Neural cell (in vitro differentiated cells): ENCODE measurements around the gene STAT4. TPM values are rescaled to one million over a fixed set of nuclear protein-coding genes. Genes with fewer than 3 reads are reported as not detected.

Experiments
- H2AFZ ChIP-seq: fragments of 200-600, 300-800 bp; sonication (generic), shearing (Covaris generic); 2 replicates; pipeline ENCODE4 v1.6.0; 2014; ENCODE audit warnings: low read depth, mild to moderate bottlenecking, antibody characterized with exemption, low read length, moderate library complexity
- H3F3A ChIP-seq: fragments of 200-600 bp; shearing (Covaris generic); 2 replicates; pipeline ENCODE4 v1.6.1; 2016; ENCODE audit warnings: mild to moderate bottlenecking, moderate library complexity, mixed read lengths, antibody characterized with exemption, low read length; ENCODE audit not compliant: insufficient read depth, poor library complexity, severe bottlenecking
- H3K27ac ChIP-seq: fragments of 200-600, 300-800 bp; sonication (generic), shearing (Covaris generic); 2 replicates; pipeline ENCODE4 v1.5.1; 2014; ENCODE audit warnings: mild to moderate bottlenecking, low read length, moderate library complexity
- H3K27me3 ChIP-seq: fragments of 300-800, 200-600 bp; sonication (generic), shearing (Covaris generic); 2 replicates; pipeline ENCODE4 v1.6.0; 2014; ENCODE audit warnings: mild to moderate bottlenecking, low read depth, low read length, moderate library complexity; ENCODE audit not compliant: insufficient read depth
- H3K36me3 ChIP-seq: fragments of 300-800, 200-600 bp; sonication (generic), shearing (Covaris generic); 2 replicates; pipeline ENCODE4 v1.5.1; 2014; ENCODE audit warnings: mild to moderate bottlenecking, antibody characterized with exemption, low read length, moderate library complexity; ENCODE audit not compliant: insufficient read depth
- H3K4me2 ChIP-seq: fragments of 300-800, 200-600 bp; sonication (generic), shearing (Covaris generic); 2 replicates; pipeline ENCODE4 v1.6.0; 2014; ENCODE audit warnings: mild to moderate bottlenecking, low read length
- H3K4me3 ChIP-seq: fragments of 300-800, 200-600 bp; sonication (generic), shearing (Covaris generic); 2 replicates; pipeline ENCODE4 v1.5.1; 2014; ENCODE audit warnings: mild to moderate bottlenecking, low read length, moderate library complexity
- H3K79me2 ChIP-seq: fragments of 200-600 bp; shearing (Covaris generic); replicated peaks from 2 replicates; pipeline ENCODE4 v1.6.0; 2014; ENCODE audit warnings: mild to moderate bottlenecking, low read length, moderate library complexity; ENCODE audit not compliant: insufficient read depth
- H3K9ac ChIP-seq: fragments of 300-800, 200-600 bp; sonication (generic), shearing (Covaris generic); 2 replicates; pipeline ENCODE4 v1.6.1; 2016; ENCODE audit warnings: mild to moderate bottlenecking, low read length, mixed read lengths
- H3K9me2 ChIP-seq: fragments of 200-600 bp; shearing (Covaris generic); 2 replicates; pipeline ENCODE4 v1.6.1; 2016; ENCODE audit warnings: mild to moderate bottlenecking, low read length, mixed read lengths; ENCODE audit not compliant: insufficient read depth
- H3K9me3 ChIP-seq: fragments of 200-600, 300-800 bp; sonication (generic), shearing (Covaris generic); 2 replicates; pipeline ENCODE4 v1.6.1; 2016; ENCODE audit warnings: mild to moderate bottlenecking, mixed run types, low read length, moderate library complexity, mixed read lengths
- H4K20me1 ChIP-seq: fragments of 200-600 bp; shearing (Covaris generic); 2 replicates; pipeline ENCODE4 v1.6.1; 2016; ENCODE audit warnings: mild to moderate bottlenecking, mixed run types; ENCODE audit not compliant: insufficient read depth
- CTCF ChIP-seq: fragments of 450-650 bp; IDR thresholded peaks from 2 replicates; pipeline ENCODE4 v1.5.1; 2014; ENCODE audit warnings: antibody characterized with exemption, mild to moderate bottlenecking, moderate library complexity; ENCODE audit not compliant: poor library complexity, severe bottlenecking
- EP300 ChIP-seq: fragments of 450-650 bp; conservative IDR thresholded peaks from 2 replicates; pipeline ENCODE4 v1.6.1; 2014; ENCODE audit warnings: antibody characterized with exemption, mild to moderate bottlenecking, moderate library complexity; ENCODE audit not compliant: poor library complexity, severe bottlenecking
- EZH2 ChIP-seq: fragments of 200-600, 300-800 bp; shearing (Covaris generic), sonication (generic); IDR thresholded peaks from 2 replicates; pipeline ENCODE4 v1.6.1; 2014; ENCODE audit warnings: antibody characterized with exemption, low read length, borderline replicate concordance, mild to moderate bottlenecking; ENCODE audit not compliant: insufficient read depth, poor library complexity, severe bottlenecking
- MXI1 ChIP-seq: fragments of 450-650 bp; conservative IDR thresholded peaks from 2 replicates; pipeline ENCODE4 v1.6.1; 2014; ENCODE audit warnings: antibody characterized with exemption, mild to moderate bottlenecking; ENCODE audit not compliant: poor library complexity, severe bottlenecking
- POLR2AphosphoS5 ChIP-seq: IDR thresholded peaks from 2 replicates; pipeline ENCODE4 v1.6.1; 2012
- RAD21 ChIP-seq: fragments of 450-650 bp; conservative IDR thresholded peaks from 2 replicates; pipeline ENCODE4 v1.6.1; 2014; ENCODE audit warnings: antibody characterized with exemption, mild to moderate bottlenecking, moderate library complexity
- SMC3 ChIP-seq: fragments of 450-650 bp; conservative IDR thresholded peaks from 2 replicates; pipeline ENCODE4 v1.6.1; 2014; ENCODE audit warnings: antibody characterized with exemption, mild to moderate bottlenecking, moderate library complexity; ENCODE audit not compliant: poor library complexity
- TAF1 ChIP-seq: IDR thresholded peaks from 2 replicates; pipeline ENCODE4 v1.6.1; 2012; ENCODE audit warnings: low read depth
- polyA plus RNA-seq: library from polyadenylated mRNA; depleted of rRNA; stranded (reverse); fragments of >200 nt; gene quantifications from 2 replicates; pipeline ENCODE4 v1.2.3, GENCODE V29; 2014
- TF ChIP-seq, protein P1 (sequence below): IDR thresholded peaks from 2 replicates; pipeline ENCODE4 v1.6.1; 2012; ENCODE audit warnings: borderline replicate concordance

The STAT4 gene
- polyA plus RNA-seq, 1 donor from 2014 or later = 3.7 TPM

DNA sequence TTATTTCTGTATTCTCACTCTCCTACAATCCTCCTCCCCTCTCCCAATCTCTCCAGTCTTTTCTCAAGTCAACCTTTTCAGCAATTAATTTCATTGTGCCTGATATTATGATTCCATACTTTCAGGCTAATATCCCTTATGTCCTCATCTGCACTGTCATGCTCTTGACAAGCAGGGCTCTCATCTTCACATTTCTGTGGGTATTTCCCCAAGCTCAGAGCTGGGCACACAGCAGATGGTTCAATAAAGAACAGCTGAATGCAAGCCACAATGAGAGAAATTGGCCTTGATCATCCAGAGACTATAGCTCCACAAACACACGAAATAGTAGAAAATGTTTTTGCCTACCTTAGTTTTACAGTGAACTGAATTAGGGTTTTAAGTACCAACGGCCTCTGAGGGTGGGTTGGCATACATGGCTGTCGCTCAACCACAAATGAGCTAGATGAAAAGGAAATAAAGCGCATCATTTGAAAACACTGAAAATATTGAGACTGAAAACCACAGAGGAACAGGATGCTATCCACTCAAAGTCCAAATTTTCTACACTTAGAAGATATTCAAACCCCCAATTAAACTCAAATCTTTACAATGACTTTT is 89.3 kb downstream of the STAT4 start:
- no peak overlapping the region for H2AFZ ChIP-seq
- H3K9me3 ChIP-seq = no peaks in the 10 kb centered on the region
- no peak overlapping the region for H3K4me3 ChIP-seq
- no peaks in the 10 kb centered on the region for H4K20me1 ChIP-seq
- no peaks in the 10 kb centered on the region for H3F3A ChIP-seq
- TF ChIP-seq MXI1 (no peak), EP300 (no peak), TAF1 (no peak), SMC3 (no peak), POLR2AphosphoS5 (no peak), RAD21 (no peak), EZH2 (no peak), CTCF (no peak)
- TF ChIP-seq, protein P1, sequence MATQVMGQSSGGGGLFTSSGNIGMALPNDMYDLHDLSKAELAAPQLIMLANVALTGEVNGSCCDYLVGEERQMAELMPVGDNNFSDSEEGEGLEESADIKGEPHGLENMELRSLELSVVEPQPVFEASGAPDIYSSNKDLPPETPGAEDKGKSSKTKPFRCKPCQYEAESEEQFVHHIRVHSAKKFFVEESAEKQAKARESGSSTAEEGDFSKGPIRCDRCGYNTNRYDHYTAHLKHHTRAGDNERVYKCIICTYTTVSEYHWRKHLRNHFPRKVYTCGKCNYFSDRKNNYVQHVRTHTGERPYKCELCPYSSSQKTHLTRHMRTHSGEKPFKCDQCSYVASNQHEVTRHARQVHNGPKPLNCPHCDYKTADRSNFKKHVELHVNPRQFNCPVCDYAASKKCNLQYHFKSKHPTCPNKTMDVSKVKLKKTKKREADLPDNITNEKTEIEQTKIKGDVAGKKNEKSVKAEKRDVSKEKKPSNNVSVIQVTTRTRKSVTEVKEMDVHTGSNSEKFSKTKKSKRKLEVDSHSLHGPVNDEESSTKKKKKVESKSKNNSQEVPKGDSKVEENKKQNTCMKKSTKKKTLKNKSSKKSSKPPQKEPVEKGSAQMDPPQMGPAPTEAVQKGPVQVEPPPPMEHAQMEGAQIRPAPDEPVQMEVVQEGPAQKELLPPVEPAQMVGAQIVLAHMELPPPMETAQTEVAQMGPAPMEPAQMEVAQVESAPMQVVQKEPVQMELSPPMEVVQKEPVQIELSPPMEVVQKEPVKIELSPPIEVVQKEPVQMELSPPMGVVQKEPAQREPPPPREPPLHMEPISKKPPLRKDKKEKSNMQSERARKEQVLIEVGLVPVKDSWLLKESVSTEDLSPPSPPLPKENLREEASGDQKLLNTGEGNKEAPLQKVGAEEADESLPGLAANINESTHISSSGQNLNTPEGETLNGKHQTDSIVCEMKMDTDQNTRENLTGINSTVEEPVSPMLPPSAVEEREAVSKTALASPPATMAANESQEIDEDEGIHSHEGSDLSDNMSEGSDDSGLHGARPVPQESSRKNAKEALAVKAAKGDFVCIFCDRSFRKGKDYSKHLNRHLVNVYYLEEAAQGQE = no peak
- no peaks in the 10 kb centered on the region for H3K79me2 ChIP-seq
- no peak overlapping the region for H3K27ac ChIP-seq
- H3K9ac ChIP-seq = no peak overlapping the region
- no peaks in the 10 kb centered on the region for H3K27me3 ChIP-seq
- H3K4me2 ChIP-seq = no peak overlapping the region
- no peaks in the 10 kb centered on the region for H3K9me2 ChIP-seq
- H3K36me3 ChIP-seq = no peaks in the 10 kb centered on the region

GRCh38 chr2:191059308-191059707 is 91.5 kb downstream of the STAT4 start:
- Histone ChIP-seq H3K9me2 (no peaks in the 10 kb centered on the region), H3K9me3 (no peaks in the 10 kb centered on the region), H3K79me2 (no peaks in the 10 kb centered on the region), H4K20me1 (no peaks in the 10 kb centered on the region), H3K9ac (no peak overlapping the region), H2AFZ (no peak overlapping the region), H3K36me3 (no peaks in the 10 kb centered on the region), H3K4me2 (no peak overlapping the region), H3K27ac (no peak overlapping the region), H3K4me3 (no peak overlapping the region), H3F3A (no peaks in the 10 kb centered on the region), H3K27me3 (no peaks in the 10 kb centered on the region)
- TF ChIP-seq EP300 = no peak
- TF ChIP-seq MXI1 = no peak
- TF ChIP-seq, protein P1 = no peak
- no peak for TF ChIP-seq SMC3
- no peak for TF ChIP-seq EZH2
